GM13977 (cell line): ENCODE results near the gene CENPU.

Experiments
- DNase-seq: peaks from one replicate; pipeline ENCODE4 v3.0.0; 2012; ENCODE audit warnings: low spot score
- CTCF ChIP-seq: IDR thresholded peaks from 2 replicates; pipeline ENCODE4 v1.5.1; 2012; ENCODE audit warnings: mild to moderate bottlenecking, control low read depth; ENCODE audit not compliant: insufficient read depth; ENCODE audit errors: extremely low read depth, missing control alignments
- in situ Hi-C: fragments of 300-500 bp; cut with MboI; formaldehyde crosslinking; loops from one replicate; pipeline ENCODE4 v1.12.0; 2022; ENCODE audit warnings: low sequenced_read_pairs, low pct_unique_long_range_greater_than_20kb, mixed read lengths, inconsistent platforms; ENCODE audit not compliant: unreplicated experiment

Gene CENPU

GRCh38 chr4:184675018-184675417 is 58.9 kb downstream of the CENPU start:
- no peak for DNase-seq
- TF ChIP-seq CTCF: no peak
- in situ Hi-C loops: no loop called here

DNA sequence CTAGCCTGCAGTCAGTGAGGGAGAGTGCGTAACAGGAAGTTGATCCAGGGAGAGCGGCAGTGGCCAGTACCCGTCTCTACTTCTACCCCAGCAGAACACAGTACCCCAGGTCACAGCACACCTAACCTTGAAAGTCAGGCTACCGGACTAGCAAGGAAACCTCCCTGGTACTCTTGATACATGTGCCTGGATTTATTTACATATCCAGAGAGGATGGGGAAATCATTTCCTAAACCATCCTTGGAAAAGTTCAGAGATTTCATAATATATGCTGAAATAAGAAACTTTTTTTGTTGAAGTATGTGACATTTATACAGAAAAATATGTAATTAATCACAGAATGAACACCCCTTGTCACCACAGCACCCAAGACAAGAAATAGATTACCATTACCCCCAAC is 59.9 kb downstream of the CENPU start:
- no peak for TF ChIP-seq CTCF
- in situ Hi-C loops: no loop called here

GRCh38 chr4:184672741-184673140 is 61.2 kb downstream of the CENPU start:
- TF ChIP-seq CTCF: no peak
- DNase-seq: no peak
- in situ Hi-C loops: no loop called here

More for the DNA sequence above, 59.9 kb downstream of the CENPU start:
- DNase-seq: no peak

- in situ Hi-C loops: no loop called here
- no peak for TF ChIP-seq CTCF
- no peak for DNase-seq
Measured at GRCh38 chr4:184671101-184671500, 62.8 kb downstream of the CENPU start.

GRCh38 chr4:184669251-184669650 is 64.6 kb downstream of the CENPU start:
- no peak for TF ChIP-seq CTCF
- in situ Hi-C loops: no loop called here
- no peak for DNase-seq

DNA sequence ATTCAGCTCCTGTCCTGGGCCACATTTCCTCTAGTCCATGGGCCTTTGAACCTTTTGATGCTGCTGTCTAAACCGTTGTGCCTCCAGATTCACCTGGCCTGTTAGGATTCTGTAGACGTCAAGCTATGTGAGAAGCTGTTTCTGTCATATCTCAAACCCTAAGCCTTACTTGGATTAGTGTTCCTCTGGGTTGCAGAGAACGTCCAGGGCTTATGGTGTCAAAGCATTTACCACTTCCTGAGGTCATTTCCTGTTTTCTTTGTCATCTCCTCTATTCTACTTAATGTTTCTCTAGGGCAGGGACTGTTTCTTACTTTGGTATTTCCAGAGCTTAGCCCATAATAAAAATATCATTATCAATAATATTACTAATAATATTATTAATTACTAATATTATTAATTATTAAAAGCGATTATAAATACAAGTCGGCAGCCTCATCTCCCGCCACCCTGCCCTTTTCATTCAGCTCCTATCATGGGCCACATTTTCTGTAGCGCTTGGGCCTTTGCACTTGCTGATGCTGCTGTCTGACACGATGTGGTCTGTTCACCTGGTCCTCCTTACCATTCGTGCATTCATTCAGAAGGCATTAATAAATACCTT is 65.3 kb downstream of the CENPU start:
- in situ Hi-C loops: no loop called here
- no peak for DNase-seq
- no peak for TF ChIP-seq CTCF

- TF ChIP-seq CTCF: no peak
- DNase-seq: no peak
- in situ Hi-C loops: no loop called here
Measured at GRCh38 chr4:184668096-184668495, 65.8 kb downstream of the CENPU start.
